ENCODE measurements around the gene MYMK. TPM values are rescaled to one million over a fixed set of nuclear protein-coding genes. Genes with fewer than 3 reads are reported as not detected.

MYMK gene
- total and polyA plus RNA-seq, 2 of the 8 experiments (the other 6 are each of a cell fraction or from before 2014, with no cell fraction given), result not detected

DNA sequence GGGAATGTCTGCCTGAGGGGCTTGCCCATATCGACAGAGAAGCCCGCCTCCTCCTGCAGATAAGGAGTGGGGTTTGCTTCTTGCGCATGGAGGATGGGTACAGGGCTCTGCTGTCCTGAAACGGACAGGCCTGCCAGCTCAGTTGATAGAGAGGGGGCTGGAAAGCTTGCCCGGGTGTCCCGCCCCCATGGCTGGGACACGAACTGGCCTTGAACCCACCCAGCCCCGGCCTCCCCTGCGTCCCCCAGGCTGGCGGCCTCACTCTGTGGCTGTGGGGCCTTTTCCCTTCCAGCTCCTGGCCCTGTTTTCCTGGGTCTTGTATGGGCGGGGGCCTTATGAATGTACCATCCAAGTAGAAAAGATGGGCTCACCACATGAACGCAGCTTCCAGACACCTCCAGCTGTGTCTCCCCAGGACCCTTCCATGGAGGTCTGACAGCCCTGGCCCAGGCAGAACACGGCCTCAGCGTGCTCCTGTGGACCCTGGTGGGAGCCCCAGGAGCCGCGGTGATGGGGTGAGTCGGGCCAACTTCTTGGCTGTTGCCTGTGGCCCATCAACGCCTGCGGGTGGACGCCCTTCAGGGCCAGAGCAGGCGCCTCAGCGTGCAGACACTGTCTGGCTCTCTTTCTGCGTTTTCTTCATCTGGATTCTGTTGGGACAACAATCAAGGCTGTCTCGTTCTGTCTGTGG lies 30.0 kb downstream of the MYMK start:
- CTCF ChIA-PET (ENCODE audit: partially characterized antibody), result interaction anchor here (0.8 to 3.6 kb wide), 14 partner anchors 8 to 232 kb away, joined by 3 to 18 read pairs (median 4); partner anchors contain the start of gene ADAMTSL2
- peaks cover 2% of the 10 kb centered on the region; the same call in 1 of the 2 replicates for H3K79me1 ChIP-seq (ENCODE audit: low read depth, low read length)
- FAIRE-seq, result no peak

More for the DNA sequence above, 30.0 kb downstream of the MYMK start:
- Histone ChIP-seq H3K36me3 (ENCODE audit: control insufficient read depth in 2 of 4, insufficient read depth in 4 of 4, low read length in 3 of 4) (peaks cover 0 to 3% (median 0%) of the 10 kb centered on the region in 4 experiments; a peak in 1 of 8 replicates), H3K4me1 (replicated peaks in 1 of 4; ENCODE audit: control insufficient read depth in 3 of 4, insufficient read depth in 4 of 4, low read length in 3 of 4) (no peaks in the 10 kb centered on the region; a peak in 1 of 7 replicates), H3K14ac (ENCODE audit: insufficient read length) (no peak overlapping the region), H2BK12ac (ENCODE audit: low read depth, low read length) (no peak overlapping the region; the same call in 1 of the 2 replicates), H2BK20ac (ENCODE audit: low read length) (no peak overlapping the region), H3K18ac (ENCODE audit: extremely low read depth, low read length) (no peak overlapping the region), H3K9me3 (ENCODE audit: insufficient read depth in 2 of 2, low read depth in 1 of 2, low read length in 1 of 2) (peaks cover 0 to 2% of the 10 kb centered on the region in 2 experiments; a peak in 1 of 4 replicates), H3K27ac (ENCODE audit: low read depth, low read length) (no peak overlapping the region), H3K23ac (ENCODE audit: insufficient read length) (no peak overlapping the region), H3K27me3 (replicated peaks in 1 of 4; ENCODE audit: control insufficient read depth in 3 of 4, extremely low read depth in 1 of 4, insufficient read depth in 3 of 4, low read length in 3 of 4) (peaks cover 0 to 2% (median 0%) of the 10 kb centered on the region in 4 experiments; a peak in 1 of 7 replicates), H4K20me1 (replicated peaks in 1 of 2; ENCODE audit: control insufficient read depth in 1 of 2, insufficient read depth in 2 of 2, low read length in 2 of 2) (peaks cover 0 to 12% of the 10 kb centered on the region in 2 experiments), H2BK15ac (ENCODE audit: low read length) (no peak overlapping the region), H2AFZ (ENCODE audit: low read length) (no peak overlapping the region), H3K4me3 (ENCODE audit: extremely low read depth in 1 of 4, insufficient read depth in 2 of 4, low read depth in 3 of 4, low read length in 4 of 4) (no peak overlapping the region), H4K8ac (ENCODE audit: extremely low read depth, insufficient read depth, low read length) (no peak overlapping the region), H3K4me2 (ENCODE audit: insufficient read depth in 1 of 2, low read depth in 2 of 2, low read length in 2 of 2) (no peak overlapping the region), H4K91ac (replicated peaks; ENCODE audit: insufficient read length, low read length) (no peak overlapping the region), H4K5ac (ENCODE audit: insufficient read length, low read depth, low read length) (no peak overlapping the region), H3K23me2 (ENCODE audit: low read depth, low read length) (peaks cover 9% of the 10 kb centered on the region), H3K79me2 (ENCODE audit: control insufficient read depth in 1 of 2, insufficient read depth in 2 of 2, low read length in 2 of 2) (no peaks in the 10 kb centered on the region; a peak in 1 of 4 replicates), H2AK5ac (ENCODE audit: low read depth, low read length) (no peak overlapping the region), H3K56ac (replicated peaks; ENCODE audit: insufficient read length, low read depth, low read length) (no peak overlapping the region), H3K9ac (replicated peaks in 1 of 4; ENCODE audit: extremely low read depth in 1 of 4, low read depth in 3 of 4, low read length in 3 of 4) (no peak overlapping the region), H2BK120ac (replicated peaks; ENCODE audit: low read depth, low read length) (no peak overlapping the region), H2BK5ac (ENCODE audit: low read depth, low read length) (no peak overlapping the region; the same call in 1 of the 2 replicates), H3K4ac (replicated peaks; ENCODE audit: insufficient read length, low read depth, low read length) (no peak overlapping the region)
- TF ChIP-seq TBP (IDR thresholded peaks at IDR 0.05; ENCODE audit: low read depth, low read length), result no peak
- no peak for TF ChIP-seq RNF2 (IDR thresholded peaks at IDR 0.05; ENCODE audit: borderline replicate concordance, low read depth, low read length, missing control alignments, poor library complexity, severe bottlenecking)
- TF ChIP-seq SAP30 (IDR thresholded peaks at IDR 0.05; ENCODE audit: insufficient read depth, insufficient replicate concordance, low read length), result no peak
- TF ChIP-seq BACH1 (IDR thresholded peaks at IDR 0.05; ENCODE audit: low read length), result no peak
- DNase-seq (ENCODE audit: low read depth in 1 of 2, low spot score in 2 of 2), result no peak
- POLR2A ChIA-PET (ENCODE audit: partially characterized antibody), result interaction anchor here (1.7 kb wide), 1 partner anchor 16 kb away, joined by 4 read pairs; the partner anchor contains the start of gene SLC2A6
- WGBS, 2 experiments (ENCODE audit: extremely low coverage in 1 of 2, insufficient coverage in 1 of 2, insufficient read length in 1 of 2, insufficient replicate concordance in 2 of 2, low coverage in 1 of 2, low lambda C conversion rate in 2 of 2, missing lambda C conversion rate in 1 of 2), result 91% methylated on average over 23 of the region's 24 CpGs; no CpG with 5 or more reads in 1 of the 2 experiments
